ENCODE data around the gene FOS. TPM values are rescaled to one million over a fixed set of nuclear protein-coding genes. Genes with fewer than 3 reads are reported as not detected.

FOS gene
- total and polyA plus RNA-seq, 2 of the 13 experiments (the other 11 are each of a cell fraction or from before 2014, with no cell fraction given), result 15.9 to 24.2 TPM

DNA sequence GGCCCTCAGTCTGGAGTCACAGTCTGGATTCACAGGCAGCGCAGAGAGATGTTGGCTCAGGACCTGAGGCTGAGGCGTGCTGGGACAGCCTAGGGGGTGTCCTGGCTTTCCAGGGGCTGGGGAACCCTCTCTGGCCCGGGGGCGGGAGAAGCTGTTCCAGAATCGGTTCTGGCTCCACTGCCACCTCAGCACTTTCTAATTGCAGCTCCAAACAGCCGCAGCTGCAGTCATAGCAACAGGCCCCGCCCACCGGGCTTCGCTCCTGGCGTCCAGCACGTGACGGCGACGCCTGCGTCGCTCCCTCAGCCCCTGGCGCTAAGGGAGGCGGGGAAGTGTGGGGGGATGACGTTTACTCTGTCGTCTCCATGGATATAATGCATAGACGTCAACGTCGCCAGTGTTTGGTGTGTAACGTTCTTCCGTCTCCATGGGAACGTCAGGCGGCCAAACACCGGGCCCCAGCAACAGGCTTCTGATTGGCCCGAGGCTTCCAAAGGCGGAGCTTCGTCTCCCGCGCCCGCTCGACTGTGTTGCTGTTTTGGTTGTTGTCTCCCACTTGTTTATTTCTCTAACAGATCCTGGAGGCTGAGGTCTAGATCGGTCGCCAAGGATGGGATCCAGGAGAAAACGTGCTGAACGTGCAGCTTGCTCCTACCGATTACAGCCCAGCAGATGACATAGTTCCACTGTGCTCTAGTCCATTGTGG, 19.7 kb upstream of the FOS start (continued):
- TF ChIP-seq JDP2 (CRISPR knock-in tag; IDR thresholded peaks at IDR 0.05; ENCODE audit: borderline replicate concordance), result no peak
- TF ChIP-seq TAF1 (CRISPR knock-in tag; IDR thresholded peaks at IDR 0.05), result peak; percentile 27; the same call in 1 of the 2 replicates
- TF ChIP-seq ZNF10 (CRISPR knock-in tag; IDR thresholded peaks at IDR 0.05; ENCODE audit: borderline replicate concordance, low read depth), result no peak
- TF ChIP-seq HDAC1 (CRISPR knock-in tag; IDR thresholded peaks at IDR 0.05), result peak; percentile 75; the same call in 1 of the 2 replicates
- no peak; the same call in 1 of the 2 replicates for TF ChIP-seq MYNN (CRISPR knock-in tag; IDR thresholded peaks at IDR 0.05; ENCODE audit: low read depth)
- TF ChIP-seq ZSCAN31 (CRISPR knock-in tag; IDR thresholded peaks at IDR 0.05; ENCODE audit: low read depth), result peak; percentile 57; the same call in 1 of the 2 replicates
- TF ChIP-seq ZNF788 (CRISPR knock-in tag; IDR thresholded peaks at IDR 0.05; ENCODE audit: borderline replicate concordance), result peak; percentile 31; the same call in 1 of the 2 replicates
- TF ChIP-seq, protein P1, sequence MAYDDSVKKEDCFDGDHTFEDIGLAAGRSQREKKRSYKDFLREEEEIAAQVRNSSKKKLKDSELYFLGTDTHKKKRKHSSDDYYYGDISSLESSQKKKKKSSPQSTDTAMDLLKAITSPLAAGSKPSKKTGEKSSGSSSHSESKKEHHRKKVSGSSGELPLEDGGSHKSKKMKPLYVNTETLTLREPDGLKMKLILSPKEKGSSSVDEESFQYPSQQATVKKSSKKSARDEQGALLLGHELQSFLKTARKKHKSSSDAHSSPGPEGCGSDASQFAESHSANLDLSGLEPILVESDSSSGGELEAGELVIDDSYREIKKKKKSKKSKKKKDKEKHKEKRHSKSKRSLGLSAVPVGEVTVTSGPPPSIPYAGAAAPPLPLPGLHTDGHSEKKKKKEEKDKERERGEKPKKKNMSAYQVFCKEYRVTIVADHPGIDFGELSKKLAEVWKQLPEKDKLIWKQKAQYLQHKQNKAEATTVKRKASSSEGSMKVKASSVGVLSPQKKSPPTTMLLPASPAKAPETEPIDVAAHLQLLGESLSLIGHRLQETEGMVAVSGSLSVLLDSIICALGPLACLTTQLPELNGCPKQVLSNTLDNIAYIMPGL (CRISPR knock-in tag; IDR thresholded peaks at IDR 0.05; ENCODE audit: borderline replicate concordance in 1 of 2, low read depth in 1 of 2), result peak in 1 of 2 experiments; percentile 41; a peak in 1 of 4 replicates
- TF ChIP-seq, protein P2, sequence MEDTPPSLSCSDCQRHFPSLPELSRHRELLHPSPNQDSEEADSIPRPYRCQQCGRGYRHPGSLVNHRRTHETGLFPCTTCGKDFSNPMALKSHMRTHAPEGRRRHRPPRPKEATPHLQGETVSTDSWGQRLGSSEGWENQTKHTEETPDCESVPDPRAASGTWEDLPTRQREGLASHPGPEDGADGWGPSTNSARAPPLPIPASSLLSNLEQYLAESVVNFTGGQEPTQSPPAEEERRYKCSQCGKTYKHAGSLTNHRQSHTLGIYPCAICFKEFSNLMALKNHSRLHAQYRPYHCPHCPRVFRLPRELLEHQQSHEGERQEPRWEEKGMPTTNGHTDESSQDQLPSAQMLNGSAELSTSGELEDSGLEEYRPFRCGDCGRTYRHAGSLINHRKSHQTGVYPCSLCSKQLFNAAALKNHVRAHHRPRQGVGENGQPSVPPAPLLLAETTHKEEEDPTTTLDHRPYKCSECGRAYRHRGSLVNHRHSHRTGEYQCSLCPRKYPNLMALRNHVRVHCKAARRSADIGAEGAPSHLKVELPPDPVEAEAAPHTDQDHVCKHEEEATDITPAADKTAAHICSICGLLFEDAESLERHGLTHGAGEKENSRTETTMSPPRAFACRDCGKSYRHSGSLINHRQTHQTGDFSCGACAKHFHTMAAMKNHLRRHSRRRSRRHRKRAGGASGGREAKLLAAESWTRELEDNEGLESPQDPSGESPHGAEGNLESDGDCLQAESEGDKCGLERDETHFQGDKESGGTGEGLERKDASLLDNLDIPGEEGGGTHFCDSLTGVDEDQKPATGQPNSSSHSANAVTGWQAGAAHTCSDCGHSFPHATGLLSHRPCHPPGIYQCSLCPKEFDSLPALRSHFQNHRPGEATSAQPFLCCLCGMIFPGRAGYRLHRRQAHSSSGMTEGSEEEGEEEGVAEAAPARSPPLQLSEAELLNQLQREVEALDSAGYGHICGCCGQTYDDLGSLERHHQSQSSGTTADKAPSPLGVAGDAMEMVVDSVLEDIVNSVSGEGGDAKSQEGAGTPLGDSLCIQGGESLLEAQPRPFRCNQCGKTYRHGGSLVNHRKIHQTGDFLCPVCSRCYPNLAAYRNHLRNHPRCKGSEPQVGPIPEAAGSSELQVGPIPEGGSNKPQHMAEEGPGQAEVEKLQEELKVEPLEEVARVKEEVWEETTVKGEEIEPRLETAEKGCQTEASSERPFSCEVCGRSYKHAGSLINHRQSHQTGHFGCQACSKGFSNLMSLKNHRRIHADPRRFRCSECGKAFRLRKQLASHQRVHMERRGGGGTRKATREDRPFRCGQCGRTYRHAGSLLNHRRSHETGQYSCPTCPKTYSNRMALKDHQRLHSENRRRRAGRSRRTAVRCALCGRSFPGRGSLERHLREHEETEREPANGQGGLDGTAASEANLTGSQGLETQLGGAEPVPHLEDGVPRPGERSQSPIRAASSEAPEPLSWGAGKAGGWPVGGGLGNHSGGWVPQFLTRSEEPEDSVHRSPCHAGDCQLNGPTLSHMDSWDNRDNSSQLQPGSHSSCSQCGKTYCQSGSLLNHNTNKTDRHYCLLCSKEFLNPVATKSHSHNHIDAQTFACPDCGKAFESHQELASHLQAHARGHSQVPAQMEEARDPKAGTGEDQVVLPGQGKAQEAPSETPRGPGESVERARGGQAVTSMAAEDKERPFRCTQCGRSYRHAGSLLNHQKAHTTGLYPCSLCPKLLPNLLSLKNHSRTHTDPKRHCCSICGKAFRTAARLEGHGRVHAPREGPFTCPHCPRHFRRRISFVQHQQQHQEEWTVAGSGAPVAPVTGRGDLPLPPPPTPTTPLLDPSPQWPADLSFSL (CRISPR knock-in tag; IDR thresholded peaks at IDR 0.05), result no peak
- TF ChIP-seq, protein P3, sequence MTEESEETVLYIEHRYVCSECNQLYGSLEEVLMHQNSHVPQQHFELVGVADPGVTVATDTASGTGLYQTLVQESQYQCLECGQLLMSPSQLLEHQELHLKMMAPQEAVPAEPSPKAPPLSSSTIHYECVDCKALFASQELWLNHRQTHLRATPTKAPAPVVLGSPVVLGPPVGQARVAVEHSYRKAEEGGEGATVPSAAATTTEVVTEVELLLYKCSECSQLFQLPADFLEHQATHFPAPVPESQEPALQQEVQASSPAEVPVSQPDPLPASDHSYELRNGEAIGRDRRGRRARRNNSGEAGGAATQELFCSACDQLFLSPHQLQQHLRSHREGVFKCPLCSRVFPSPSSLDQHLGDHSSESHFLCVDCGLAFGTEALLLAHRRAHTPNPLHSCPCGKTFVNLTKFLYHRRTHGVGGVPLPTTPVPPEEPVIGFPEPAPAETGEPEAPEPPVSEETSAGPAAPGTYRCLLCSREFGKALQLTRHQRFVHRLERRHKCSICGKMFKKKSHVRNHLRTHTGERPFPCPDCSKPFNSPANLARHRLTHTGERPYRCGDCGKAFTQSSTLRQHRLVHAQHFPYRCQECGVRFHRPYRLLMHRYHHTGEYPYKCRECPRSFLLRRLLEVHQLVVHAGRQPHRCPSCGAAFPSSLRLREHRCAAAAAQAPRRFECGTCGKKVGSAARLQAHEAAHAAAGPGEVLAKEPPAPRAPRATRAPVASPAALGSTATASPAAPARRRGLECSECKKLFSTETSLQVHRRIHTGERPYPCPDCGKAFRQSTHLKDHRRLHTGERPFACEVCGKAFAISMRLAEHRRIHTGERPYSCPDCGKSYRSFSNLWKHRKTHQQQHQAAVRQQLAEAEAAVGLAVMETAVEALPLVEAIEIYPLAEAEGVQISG (CRISPR knock-in tag; IDR thresholded peaks at IDR 0.05), result peak; percentile 65; the same call in 1 of the 2 replicates
- no peak for TF ChIP-seq ZNF354B (CRISPR knock-in tag; IDR thresholded peaks at IDR 0.05)
- no peak; the same call in 1 of the 2 replicates for TF ChIP-seq TGIF2 (CRISPR knock-in tag; IDR thresholded peaks at IDR 0.05)
- no peak for TF ChIP-seq ZNF570 (CRISPR knock-in tag; IDR thresholded peaks at IDR 0.05; ENCODE audit: borderline replicate concordance)
- no peak for TF ChIP-seq ZNF550 (CRISPR knock-in tag; IDR thresholded peaks at IDR 0.05; ENCODE audit: borderline replicate concordance)
- TF ChIP-seq ZNF484 (CRISPR knock-in tag; IDR thresholded peaks at IDR 0.05; ENCODE audit: borderline replicate concordance, low read depth), result no peak
- no peak for TF ChIP-seq SOX13 (IDR thresholded peaks at IDR 0.05)
- TF ChIP-seq SOX13 (CRISPR knock-in tag; conservative IDR thresholded peaks at IDR 0.05 in 1 of 2, IDR thresholded peaks at IDR 0.05 in 1 of 2), result peak in 1 of 2 experiments; percentile 57; a peak in 1 of 4 replicates
